Islet precursor cell (in vitro differentiated cells): ENCODE measurements around the gene SEC14L6.

Experiments
- DNase-seq: peaks from one replicate; pipeline ENCODE4 v3.0.0-alpha.2; 2018

Gene SEC14L6

GRCh38 chr22:30531651-30532608, 14.6 kb downstream of the SEC14L6 start:
- DNase-seq: no peak

GRCh38 chr22:30526656-30527055, 19.9 kb downstream of the SEC14L6 start:
- DNase-seq: no peak

- no peak for DNase-seq
These were observed 22.7 kb downstream of the SEC14L6 start for GRCh38 chr22:30523646-30524489.

GRCh38 chr22:30521368-30522156, 25.0 kb downstream of the SEC14L6 start:
- DNase-seq: no peak

- no peak for DNase-seq
These were observed 26.6 kb downstream of the SEC14L6 start for GRCh38 chr22:30519842-30520425.

GRCh38 chr22:30516731-30517130, 29.8 kb downstream of the SEC14L6 start:
- DNase-seq: no peak

GRCh38 chr22:30516273-30516672, 30.3 kb downstream of the SEC14L6 start:
- no peak for DNase-seq

- DNase-seq: no peak
These were observed 32.3 kb downstream of the SEC14L6 start for GRCh38 chr22:30514252-30514651.

- DNase-seq: no peak
These were observed 33.1 kb downstream of the SEC14L6 start for GRCh38 chr22:30513462-30513861.

GRCh38 chr22:30511911-30512310, 34.6 kb downstream of the SEC14L6 start:
- DNase-seq: no peak

GRCh38 chr22:30511109-30511508, 35.4 kb downstream of the SEC14L6 start:
- DNase-seq: no peak

- no peak for DNase-seq
These were observed 38.3 kb downstream of the SEC14L6 start for GRCh38 chr22:30508216-30508615.

- DNase-seq: no peak
These were observed 38.9 kb downstream of the SEC14L6 start for GRCh38 chr22:30507670-30508069.

GRCh38 chr22:30506507-30506968, 40.0 kb downstream of the SEC14L6 start:
- DNase-seq: no peak

GRCh38 chr22:30503551-30503950, 43.0 kb downstream of the SEC14L6 start:
- no peak for DNase-seq

- DNase-seq: no peak
These were observed 43.6 kb downstream of the SEC14L6 start for GRCh38 chr22:30502911-30503310.

- no peak for DNase-seq
These were observed 44.4 kb downstream of the SEC14L6 start for GRCh38 chr22:30502153-30502552.

- DNase-seq: no peak
These were observed 45.9 kb downstream of the SEC14L6 start for GRCh38 chr22:30500628-30501027.

- DNase-seq: no peak
These were observed 48.9 kb downstream of the SEC14L6 start for GRCh38 chr22:30497466-30498150.

- DNase-seq: no peak
These were observed 51.3 kb downstream of the SEC14L6 start for GRCh38 chr22:30495041-30495784.

- no peak for DNase-seq
These were observed 54.4 kb downstream of the SEC14L6 start for GRCh38 chr22:30492144-30492543.
